Spleen (tissue), 7 donors: ENCODE measurements around the gene CNPY1.

Experiments
- CTCF ChIP-seq, 11 experiments: fragments of 200-600 bp in 7 of 11; fragments of 450-650 bp in 4 of 11; sonication (generic) in 4 of 11; IDR thresholded peaks in 8 of 11; conservative IDR thresholded peaks in 3 of 11; 1 replicate in 7 of 11; 2 replicates in 4 of 11; pipeline versions ENCODE4 v1.4.0 to v1.8.0; 2016 to 2021; ENCODE audit warnings: antibody characterized with exemption in 11 of 11, inconsistent platforms in 4 of 11, mild to moderate bottlenecking in 1 of 11
- POLR2A ChIP-seq, 3 donors: fragments of 450-650 bp; IDR thresholded peaks; one replicate each; pipeline ENCODE4 v1.5.1; 2017; ENCODE audit warnings: antibody characterized with exemption in 3 of 3, mild to moderate bottlenecking in 1 of 3
- donor health status: DM: no; HTN: no; CAD: no; lungs with moderate emphysema.
- donor health status: DM: no; HTN: no; CAD: no.
- donor health status: DM: no; HTN: no; CAD: no.

GRCh38 chr7:155570991-155571390 lies 24.6 kb upstream of the CNPY1 start:
- no peak for TF ChIP-seq CTCF (IDR thresholded peaks at IDR 0.05 in 8 of 11, conservative IDR thresholded peaks at IDR 0.05 in 3 of 11)
- no peak for TF ChIP-seq POLR2A (IDR thresholded peaks at IDR 0.05)
